ENCODE measurements around the gene RNF144A. TPM values are rescaled to one million over a fixed set of nuclear protein-coding genes. Genes with fewer than 3 reads are reported as not detected.

Gene RNF144A
- polyA plus RNA-seq, 3 donors: 0.30 to 0.68 (median 0.48) TPM

DNA sequence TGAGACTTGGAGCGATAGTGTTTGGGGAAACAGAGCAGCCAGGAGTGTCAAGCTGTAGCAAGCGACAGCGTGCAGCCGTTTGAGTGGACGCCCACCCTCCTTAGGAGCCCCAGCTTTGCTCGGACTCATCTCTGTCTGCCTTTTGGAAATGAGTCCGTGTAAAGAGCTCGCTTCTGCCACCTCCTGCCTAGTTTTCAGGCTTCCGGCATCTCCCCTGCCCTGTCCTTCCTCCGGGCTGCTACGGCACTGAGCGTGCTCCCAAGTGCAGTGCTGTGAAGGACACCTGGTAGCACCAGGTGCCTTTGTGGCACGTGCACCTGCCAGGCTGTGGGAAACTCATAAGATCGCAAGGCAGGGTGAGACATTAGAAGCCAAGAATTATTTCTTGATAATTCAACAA lies 117.1 kb downstream of the RNF144A start:
- H3K36me3 ChIP-seq (replicated peaks in 1 of 2; ENCODE audit: control insufficient read depth in 1 of 2, insufficient read depth in 2 of 2, low read length in 2 of 2): peaks cover 0 to 5% of the 10 kb centered on the region in 2 donors
- H4K20me1 ChIP-seq (ENCODE audit: insufficient read depth, low read length): no peaks in the 10 kb centered on the region
- H3K27me3 ChIP-seq (ENCODE audit: control insufficient read depth in 2 of 2, insufficient read depth in 2 of 2, low read length in 2 of 2): no peaks in the 10 kb centered on the region
- Mint-ChIP-seq H3K9me3 (peaks cover 0 to 2% (median 0%) of the 10 kb centered on the region in 7 donors), H3K36me3 (peaks cover 11 to 14% of the 10 kb centered on the region in 2 donors), H3K27me3 (ENCODE audit: low read depth in 3 of 3) (no peaks in the 10 kb centered on the region), H3K27ac (no peak overlapping the region), H3K4me1 (peaks cover 15% of the 10 kb centered on the region), H3K4me3 (no peak overlapping the region)
- TF ChIP-seq, protein P1, sequence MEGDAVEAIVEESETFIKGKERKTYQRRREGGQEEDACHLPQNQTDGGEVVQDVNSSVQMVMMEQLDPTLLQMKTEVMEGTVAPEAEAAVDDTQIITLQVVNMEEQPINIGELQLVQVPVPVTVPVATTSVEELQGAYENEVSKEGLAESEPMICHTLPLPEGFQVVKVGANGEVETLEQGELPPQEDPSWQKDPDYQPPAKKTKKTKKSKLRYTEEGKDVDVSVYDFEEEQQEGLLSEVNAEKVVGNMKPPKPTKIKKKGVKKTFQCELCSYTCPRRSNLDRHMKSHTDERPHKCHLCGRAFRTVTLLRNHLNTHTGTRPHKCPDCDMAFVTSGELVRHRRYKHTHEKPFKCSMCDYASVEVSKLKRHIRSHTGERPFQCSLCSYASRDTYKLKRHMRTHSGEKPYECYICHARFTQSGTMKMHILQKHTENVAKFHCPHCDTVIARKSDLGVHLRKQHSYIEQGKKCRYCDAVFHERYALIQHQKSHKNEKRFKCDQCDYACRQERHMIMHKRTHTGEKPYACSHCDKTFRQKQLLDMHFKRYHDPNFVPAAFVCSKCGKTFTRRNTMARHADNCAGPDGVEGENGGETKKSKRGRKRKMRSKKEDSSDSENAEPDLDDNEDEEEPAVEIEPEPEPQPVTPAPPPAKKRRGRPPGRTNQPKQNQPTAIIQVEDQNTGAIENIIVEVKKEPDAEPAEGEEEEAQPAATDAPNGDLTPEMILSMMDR (IDR thresholded peaks at IDR 0.05): no peak
- no peak overlapping the region for H3K4me3 ChIP-seq (replicated peaks in 1 of 3; ENCODE audit: low read depth in 2 of 3, low read length in 3 of 3)
- WGBS (ENCODE audit: insufficient coverage): 81% methylated on average over 14 of the region's 14 CpGs
- H3K79me2 ChIP-seq (ENCODE audit: insufficient read depth, low read length): no peaks in the 10 kb centered on the region
- no peak overlapping the region for H3K9ac ChIP-seq (ENCODE audit: insufficient read depth, low read length, poor library complexity, severe bottlenecking)
- H3K9me3 ChIP-seq (replicated peaks in 1 of 2; ENCODE audit: control insufficient read depth in 1 of 2, insufficient read depth in 1 of 2, low read length in 2 of 2): no peaks in the 10 kb centered on the region
- intact Hi-C loops (cut with micrococcal nuclease): no loop called here
- no peak overlapping the region for H3K27ac ChIP-seq (ENCODE audit: low read depth in 1 of 2, low read length in 2 of 2)
- no peak overlapping the region for H2AFZ ChIP-seq (ENCODE audit: insufficient read depth, low read depth, low read length, poor library complexity, severe bottlenecking)
- H3K4me2 ChIP-seq (replicated peaks; ENCODE audit: extremely low read depth, low read length, poor library complexity, severe bottlenecking): no peak overlapping the region
- DNase-seq: no peak
- peaks cover 5 to 8% of the 10 kb centered on the region in 2 donors for H3K4me1 ChIP-seq (ENCODE audit: control insufficient read depth in 1 of 2, insufficient read depth in 2 of 2, low read length in 2 of 2)

DNA sequence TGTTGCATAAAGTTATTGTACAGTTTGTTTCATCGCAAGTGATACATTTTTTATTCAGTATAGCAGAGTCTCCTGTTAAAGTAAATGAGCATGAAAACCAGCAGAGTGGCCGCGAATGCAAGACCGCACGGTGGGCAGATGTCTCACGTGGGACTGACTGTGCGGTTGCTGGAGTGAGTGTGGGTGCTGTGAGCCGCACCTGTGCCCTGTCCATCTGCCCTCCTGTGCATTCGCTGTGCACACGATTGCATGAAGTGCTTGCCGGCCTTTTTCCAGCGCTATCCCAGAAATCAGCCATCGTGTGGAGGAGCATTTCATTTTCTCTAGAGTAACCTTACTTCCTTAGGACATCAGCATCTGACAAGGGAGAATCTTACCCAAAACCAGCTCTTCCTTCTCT lies 118.7 kb downstream of the RNF144A start:
- Histone ChIP-seq H3K79me2 (ENCODE audit: insufficient read depth, low read length) (no peaks in the 10 kb centered on the region), H3K4me1 (ENCODE audit: control insufficient read depth in 1 of 2, insufficient read depth in 2 of 2, low read length in 2 of 2) (peaks cover 5 to 8% of the 10 kb centered on the region in 2 donors), H3K4me2 (replicated peaks; ENCODE audit: extremely low read depth, low read length, poor library complexity, severe bottlenecking) (no peak overlapping the region), H3K36me3 (replicated peaks in 1 of 2; ENCODE audit: control insufficient read depth in 1 of 2, insufficient read depth in 2 of 2, low read length in 2 of 2) (peaks cover 0 to 5% of the 10 kb centered on the region in 2 donors), H2AFZ (ENCODE audit: insufficient read depth, low read depth, low read length, poor library complexity, severe bottlenecking) (no peak overlapping the region), H3K27ac (ENCODE audit: low read depth in 1 of 2, low read length in 2 of 2) (no peak overlapping the region), H3K9me3 (replicated peaks in 1 of 2; ENCODE audit: control insufficient read depth in 1 of 2, insufficient read depth in 1 of 2, low read length in 2 of 2) (no peaks in the 10 kb centered on the region), H4K20me1 (ENCODE audit: insufficient read depth, low read length) (no peaks in the 10 kb centered on the region), H3K27me3 (ENCODE audit: control insufficient read depth in 2 of 2, insufficient read depth in 2 of 2, low read length in 2 of 2) (no peaks in the 10 kb centered on the region), H3K9ac (ENCODE audit: insufficient read depth, low read length, poor library complexity, severe bottlenecking) (no peak overlapping the region), H3K4me3 (replicated peaks in 1 of 3; ENCODE audit: low read depth in 2 of 3, low read length in 3 of 3) (no peak overlapping the region)
- H3K4me1 Mint-ChIP-seq: peaks cover 15% of the 10 kb centered on the region
- no peak overlapping the region for H3K27ac Mint-ChIP-seq
- H3K9me3 Mint-ChIP-seq: peaks cover 0 to 2% (median 0%) of the 10 kb centered on the region in 7 donors
- no peak overlapping the region for H3K4me3 Mint-ChIP-seq
- no peak for DNase-seq
- no peaks in the 10 kb centered on the region for H3K27me3 Mint-ChIP-seq (ENCODE audit: low read depth in 3 of 3)
- TF ChIP-seq, protein P1 (IDR thresholded peaks at IDR 0.05): no peak
- WGBS (ENCODE audit: insufficient coverage): 98% methylated on average over 13 of the region's 13 CpGs
- peaks cover 16 to 20% of the 10 kb centered on the region in 2 donors for H3K36me3 Mint-ChIP-seq
- intact Hi-C loops (cut with micrococcal nuclease): loop anchor here in 1 of 2 donors (5.0 kb wide), 1 partner anchor 46 kb away; no protein-coding TSS in a partner anchor

Measured in CD14-positive monocyte (primary cell).